HCT116 (cell line): ENCODE results near the gene HS6ST3. TPM values are rescaled to one million over a fixed set of nuclear protein-coding genes. Genes with fewer than 3 reads are reported as not detected.

Experiments used
- ATAC-seq: fragments of 200-7000 bp; cut with Tn5 transposase; 2 replicates; pipeline ENCODE4 v1.9.1; 2020; ENCODE audit warnings: mild to moderate bottlenecking, moderate library complexity
- BruUV-seq: library from RNA; stranded (reverse); fragments of 400-500 nt; replicated peaks from 2 replicates; lab custom pipeline; 2021; lab: Mats Ljungman, UMichigan
- CTCF ChIA-PET: fragments of 300-600 bp; sonication (Branson Sonifier 250); formaldehyde crosslinking; loops from one replicate; lab custom pipeline; 2021; ENCODE audit warnings: antibody characterized with exemption; lab: Charles Lee
- POLR2A ChIA-PET: fragments of 300-600, 350-600 bp; sonication (Branson Sonifier 250); formaldehyde crosslinking; loops from one replicate; lab custom pipeline; 2021; ENCODE audit warnings: antibody characterized with exemption; lab: Charles Lee
- RAD21 ChIA-PET, 2 experiments: fragments of 300-600 bp; sonication (Branson Sonifier 250); formaldehyde crosslinking; loops; one replicate each; lab custom pipeline; 2023; ENCODE audit warnings: low total read pairs in 2 of 2; ENCODE audit not compliant: uncharacterized antibody in 2 of 2, unreplicated experiment in 2 of 2, low non-redundant PET in 1 of 2; lab: Charles Lee
- DNase-seq: peaks from one replicate; pipeline ENCODE4 v3.0.0-alpha.2; 2010; ENCODE audit warnings: low read depth, low spot score
- H2AFZ ChIP-seq: fragments of 200-600 bp; shearing (Covaris generic), sonication (generic); 2 replicates; pipeline ENCODE4 v1.6.1; 2017; ENCODE audit warnings: low read depth, mixed run types, mixed read lengths, antibody characterized with exemption, low read length; ENCODE audit not compliant: poor library complexity, severe bottlenecking
- H3K27ac ChIP-seq: 2 replicates; pipeline ENCODE4 v1.5.1; 2012; ENCODE audit warnings: low read depth, low read length
- H3K27me3 ChIP-seq: fragments of 200-600 bp; sonication (generic); 2 replicates; pipeline ENCODE4 v1.6.1; 2016; ENCODE audit warnings: mixed run types, low read length, mixed read lengths; ENCODE audit not compliant: insufficient read depth
- H3K36me3 ChIP-seq, 2 experiments: fragments of 200-500 bp in 1 of 2; fragments of 200-600 bp in 1 of 2; sonication (Bioruptor generic) in 1 of 2; sonication (generic) in 1 of 2; 2 replicates each; pipeline versions ENCODE4 v1.5.1 to v1.6.1; 2014 to 2016; ENCODE audit warnings: low read length in 2 of 2, inconsistent platforms in 1 of 2, mixed read lengths in 1 of 2, mixed run types in 1 of 2; ENCODE audit not compliant: insufficient read depth in 2 of 2, control insufficient read depth in 1 of 2
- H3K4me1 ChIP-seq, 2 experiments: fragments of 200-600 bp in 1 of 2; sonication (generic) in 1 of 2; 2 replicates each; pipeline versions ENCODE4 v1.5.1 to v1.6.1; 2012 to 2017; ENCODE audit warnings: low read length in 2 of 2, inconsistent platforms in 1 of 2, mild to moderate bottlenecking in 1 of 2, mixed read lengths in 1 of 2, mixed run types in 1 of 2, moderate library complexity in 1 of 2; ENCODE audit not compliant: insufficient read depth in 2 of 2, control insufficient read depth in 1 of 2
- H3K4me2 ChIP-seq: fragments of 200-600 bp; sonication (generic); 2 replicates; pipeline ENCODE4 v1.6.1; 2017; ENCODE audit warnings: mixed run types, low read length, mixed read lengths
- H3K4me3 ChIP-seq, 2 experiments: fragments of 200-600 bp in 1 of 2; sonication (generic) in 1 of 2; replicated peaks in 1 of 2; 2 replicates each; pipeline ENCODE4 v1.5.1; 2011 to 2016; ENCODE audit warnings: low read length in 2 of 2, control low read depth in 1 of 2, low read depth in 1 of 2, mild to moderate bottlenecking in 1 of 2, mixed read lengths in 1 of 2, mixed run types in 1 of 2
- H3K79me2 ChIP-seq: fragments of 200-600 bp; sonication (generic); 2 replicates; pipeline ENCODE4 v1.6.1; 2017; ENCODE audit warnings: mild to moderate bottlenecking, mixed run types, low read length, moderate library complexity, mixed read lengths; ENCODE audit not compliant: insufficient read depth
- H3K9ac ChIP-seq: fragments of 200-600 bp; sonication (generic); 2 replicates; pipeline ENCODE4 v1.6.1; 2016; ENCODE audit warnings: low read length, mixed read lengths
- H3K9me2 ChIP-seq: fragments of 200-600 bp; sonication (generic), shearing (Covaris generic); 2 replicates; pipeline ENCODE4 v1.6.1; 2017; ENCODE audit warnings: mixed run types, mild to moderate bottlenecking, moderate library complexity; ENCODE audit not compliant: insufficient read depth
- H3K9me3 ChIP-seq, 2 experiments: fragments of 200-500 bp in 1 of 2; fragments of 200-600 bp in 1 of 2; sonication (Bioruptor generic) in 1 of 2; sonication (generic) in 1 of 2; 2 replicates each; pipeline ENCODE4 v1.6.1; 2014 to 2017; ENCODE audit warnings: low read length in 2 of 2, mixed read lengths in 2 of 2, inconsistent platforms in 1 of 2, low read depth in 1 of 2, mild to moderate bottlenecking in 1 of 2, mixed run types in 1 of 2, moderate library complexity in 1 of 2; ENCODE audit not compliant: control insufficient read depth in 1 of 2, insufficient read depth in 1 of 2
- H4K20me1 ChIP-seq: fragments of 200-600 bp; sonication (generic), shearing (Covaris generic); 2 replicates; pipeline ENCODE4 v1.6.1; 2017; ENCODE audit warnings: mixed run types, mild to moderate bottlenecking, moderate library complexity; ENCODE audit not compliant: insufficient read depth
- ATF3 ChIP-seq: IDR thresholded peaks from 2 replicates; pipeline ENCODE4 v1.6.1; 2012
- CTCF ChIP-seq, 3 experiments: fragments of 200-600 bp in 1 of 3; sonication (generic) in 1 of 3; IDR thresholded peaks in 2 of 3; conservative IDR thresholded peaks in 1 of 3; 2 replicates each; pipeline ENCODE4 v1.5.1; 2012 to 2017; ENCODE audit warnings: low read depth in 2 of 3, low read length in 2 of 3, antibody characterized with exemption in 1 of 3, borderline replicate concordance in 1 of 3, control low read depth in 1 of 3, mild to moderate bottlenecking in 1 of 3, mixed read lengths in 1 of 3, mixed run types in 1 of 3, moderate library complexity in 1 of 3; ENCODE audit not compliant: insufficient read depth in 1 of 3
- EGR1 ChIP-seq: IDR thresholded peaks from 2 replicates; pipeline ENCODE4 v1.6.1; 2012; ENCODE audit warnings: low read depth
- EZH2phosphoT487 ChIP-seq: fragments of 200-600 bp; IDR thresholded peaks from 2 replicates; pipeline ENCODE4 v1.6.1; 2018; ENCODE audit warnings: antibody characterized with exemption, borderline replicate concordance
- POLR2AphosphoS5 ChIP-seq: IDR thresholded peaks from 2 replicates; pipeline ENCODE4 v1.6.1; 2011; ENCODE audit warnings: mild to moderate bottlenecking, low read depth, low read length, moderate library complexity
- REST ChIP-seq: IDR thresholded peaks from 2 replicates; pipeline ENCODE4 v1.6.1; 2012; ENCODE audit warnings: low read depth
- SIN3A ChIP-seq: IDR thresholded peaks from 2 replicates; pipeline ENCODE4 v1.6.1; 2012; ENCODE audit warnings: low read depth
- SP1 ChIP-seq: IDR thresholded peaks from 2 replicates; pipeline ENCODE4 v1.6.1; 2012; ENCODE audit warnings: low read depth
- TCF7L2 ChIP-seq: IDR thresholded peaks from 2 replicates; pipeline ENCODE4 v1.7.0; 2011; ENCODE audit warnings: borderline replicate concordance, inconsistent platforms; ENCODE audit not compliant: insufficient read depth, insufficient read length; ENCODE audit errors: extremely low read depth
- intact Hi-C: fragments of 100-400 bp; cut with micrococcal nuclease; formaldehyde crosslinking; loops from 2 replicates; pipeline ENCODE4 v1.10.0; 2022
- total RNA-seq: library from RNA; stranded (reverse); gene quantifications from one replicate; pipeline ENCODE4 v1.2.1, GENCODE V29; 2021; ENCODE audit not compliant: unreplicated experiment

The HS6ST3 gene
- total RNA-seq, 1 experiment from 2014 or later: 0.10 TPM

- ATAC-seq (no peak), DNase-seq (no peak)
- no peaks in the 10 kb centered on the region for H3K4me1 ChIP-seq
- H3K9me3 ChIP-seq: no peaks in the 10 kb centered on the region
- no peaks in the 10 kb centered on the region for H3K36me3 ChIP-seq
- no peaks in the 10 kb centered on the region for H3K9me2 ChIP-seq
- RAD21 ChIA-PET: no interaction called here
- BruUV-seq: no TSS peak
- no peaks in the 10 kb centered on the region for H4K20me1 ChIP-seq
- H3K27ac ChIP-seq: no peak overlapping the region
- H2AFZ ChIP-seq: no peak overlapping the region
- H3K4me2 ChIP-seq: no peak overlapping the region
- no peak overlapping the region for H3K4me3 ChIP-seq
- no peak overlapping the region for H3K9ac ChIP-seq
- H3K27me3 ChIP-seq: peaks cover 11% of the 10 kb centered on the region; the same call in 1 of the 2 replicates
- no peaks in the 10 kb centered on the region for H3K79me2 ChIP-seq
- POLR2A ChIA-PET: no interaction called here
- TF ChIP-seq TCF7L2 (no peak), ATF3 (no peak), SP1 (no peak), EGR1 (no peak), CTCF (IDR thresholded peaks at IDR 0.05 in 2 of 3, conservative IDR thresholded peaks at IDR 0.05 in 1 of 3; ENCODE audit: borderline replicate concordance in 1 of 3, insufficient read depth in 1 of 3, low read depth in 2 of 3, low read length in 2 of 3) (no peak), EZH2phosphoT487 (no peak), REST (no peak), SIN3A (no peak), POLR2AphosphoS5 (no peak)
- intact Hi-C loops: no loop called here
- CTCF ChIA-PET: no interaction called here
Measured at GRCh38 chr13:96431044-96431581, 341.2 kb downstream of the HS6ST3 start.
